ENCODE data around the gene ABCC5. TPM values are rescaled to one million over a fixed set of nuclear protein-coding genes. Genes with fewer than 3 reads are reported as not detected.

Gene ABCC5
- total RNA-seq, 1 experiment from 2014 or later = 35.1 TPM

DNA sequence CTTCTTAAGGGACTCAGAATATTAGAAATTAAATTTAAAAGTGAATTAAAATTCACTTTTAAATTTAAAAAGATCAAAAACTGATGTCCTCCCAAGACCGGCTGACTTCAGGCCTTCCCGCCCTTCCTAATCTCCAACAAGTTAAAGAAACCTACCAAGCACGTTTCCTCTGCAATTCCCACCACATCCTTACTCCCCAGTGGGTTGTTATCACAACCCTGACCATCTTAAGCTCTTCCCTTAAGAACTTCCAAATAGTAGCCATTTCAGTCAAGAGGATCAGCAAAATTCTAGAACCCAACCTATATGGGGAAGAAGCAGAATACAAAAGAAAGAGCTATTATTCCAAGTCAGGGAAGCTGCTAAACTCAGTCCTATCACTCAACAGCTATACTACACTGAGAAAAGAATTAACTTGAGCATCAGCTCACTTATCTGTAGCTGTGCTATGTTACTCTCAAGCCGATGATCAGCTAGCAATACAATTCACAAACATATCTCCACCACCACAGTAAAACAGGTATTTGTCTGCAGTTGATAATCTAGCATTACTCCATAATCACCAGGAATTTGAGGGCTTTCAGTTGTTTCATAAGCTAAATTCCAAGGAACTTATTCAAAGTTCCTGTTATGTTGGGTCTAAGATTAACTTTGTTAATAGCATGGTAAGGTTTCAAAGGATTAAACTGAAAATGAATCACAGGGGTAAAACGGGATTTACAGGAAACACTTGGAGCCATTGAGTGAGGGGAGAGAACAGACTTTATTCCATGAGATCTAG, 14.3 kb downstream of the ABCC5 start:
- Histone ChIP-seq H3K4me3 (ENCODE audit: low read depth in 2 of 2, low read length in 2 of 2) (no peak overlapping the region), H3K4me1 (ENCODE audit: control insufficient read depth, insufficient read depth, low read length) (peaks cover 11% of the 10 kb centered on the region), H3K27me3 (ENCODE audit: control insufficient read depth, insufficient read depth, low read length) (no peaks in the 10 kb centered on the region), H3K36me3 (ENCODE audit: control insufficient read depth, insufficient read depth, low read length) (no peaks in the 10 kb centered on the region), H3K9me3 (ENCODE audit: control insufficient read depth, insufficient read depth, low read depth, low read length) (no peaks in the 10 kb centered on the region), H3K27ac (ENCODE audit: low read length) (no peak overlapping the region)
- BruUV-seq (replicated peaks) = no TSS peak
- in situ Hi-C loops (cut with HindIII; ENCODE audit: low pct_unique_long_range_greater_than_20kb, low sequenced_read_pairs) (no loop called here), intact Hi-C loops (cut with micrococcal nuclease; ENCODE audit: unreplicated experiment) (no loop called here)
- DNase-seq (ENCODE audit: low read depth, low spot score) (no peak), ATAC-seq (no peak)
- ChIA-PET CTCF (interaction anchor here (0.5 to 0.6 kb wide), 2 partner anchors 12 to 95 kb away, joined by 4 to 6 read pairs; no protein-coding TSS in a partner anchor), POLR2A (no interaction called here)
- no peak for TF ChIP-seq POLR2AphosphoS5 (IDR thresholded peaks at IDR 0.05; ENCODE audit: low read depth, low read length)
- TF ChIP-seq, protein P1, sequence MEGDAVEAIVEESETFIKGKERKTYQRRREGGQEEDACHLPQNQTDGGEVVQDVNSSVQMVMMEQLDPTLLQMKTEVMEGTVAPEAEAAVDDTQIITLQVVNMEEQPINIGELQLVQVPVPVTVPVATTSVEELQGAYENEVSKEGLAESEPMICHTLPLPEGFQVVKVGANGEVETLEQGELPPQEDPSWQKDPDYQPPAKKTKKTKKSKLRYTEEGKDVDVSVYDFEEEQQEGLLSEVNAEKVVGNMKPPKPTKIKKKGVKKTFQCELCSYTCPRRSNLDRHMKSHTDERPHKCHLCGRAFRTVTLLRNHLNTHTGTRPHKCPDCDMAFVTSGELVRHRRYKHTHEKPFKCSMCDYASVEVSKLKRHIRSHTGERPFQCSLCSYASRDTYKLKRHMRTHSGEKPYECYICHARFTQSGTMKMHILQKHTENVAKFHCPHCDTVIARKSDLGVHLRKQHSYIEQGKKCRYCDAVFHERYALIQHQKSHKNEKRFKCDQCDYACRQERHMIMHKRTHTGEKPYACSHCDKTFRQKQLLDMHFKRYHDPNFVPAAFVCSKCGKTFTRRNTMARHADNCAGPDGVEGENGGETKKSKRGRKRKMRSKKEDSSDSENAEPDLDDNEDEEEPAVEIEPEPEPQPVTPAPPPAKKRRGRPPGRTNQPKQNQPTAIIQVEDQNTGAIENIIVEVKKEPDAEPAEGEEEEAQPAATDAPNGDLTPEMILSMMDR (IDR thresholded peaks at IDR 0.05) = no peak
- no peak for TF ChIP-seq TCF7L2 (IDR thresholded peaks at IDR 0.05; ENCODE audit: low read depth, low read length)
- TF ChIP-seq, protein P2, sequence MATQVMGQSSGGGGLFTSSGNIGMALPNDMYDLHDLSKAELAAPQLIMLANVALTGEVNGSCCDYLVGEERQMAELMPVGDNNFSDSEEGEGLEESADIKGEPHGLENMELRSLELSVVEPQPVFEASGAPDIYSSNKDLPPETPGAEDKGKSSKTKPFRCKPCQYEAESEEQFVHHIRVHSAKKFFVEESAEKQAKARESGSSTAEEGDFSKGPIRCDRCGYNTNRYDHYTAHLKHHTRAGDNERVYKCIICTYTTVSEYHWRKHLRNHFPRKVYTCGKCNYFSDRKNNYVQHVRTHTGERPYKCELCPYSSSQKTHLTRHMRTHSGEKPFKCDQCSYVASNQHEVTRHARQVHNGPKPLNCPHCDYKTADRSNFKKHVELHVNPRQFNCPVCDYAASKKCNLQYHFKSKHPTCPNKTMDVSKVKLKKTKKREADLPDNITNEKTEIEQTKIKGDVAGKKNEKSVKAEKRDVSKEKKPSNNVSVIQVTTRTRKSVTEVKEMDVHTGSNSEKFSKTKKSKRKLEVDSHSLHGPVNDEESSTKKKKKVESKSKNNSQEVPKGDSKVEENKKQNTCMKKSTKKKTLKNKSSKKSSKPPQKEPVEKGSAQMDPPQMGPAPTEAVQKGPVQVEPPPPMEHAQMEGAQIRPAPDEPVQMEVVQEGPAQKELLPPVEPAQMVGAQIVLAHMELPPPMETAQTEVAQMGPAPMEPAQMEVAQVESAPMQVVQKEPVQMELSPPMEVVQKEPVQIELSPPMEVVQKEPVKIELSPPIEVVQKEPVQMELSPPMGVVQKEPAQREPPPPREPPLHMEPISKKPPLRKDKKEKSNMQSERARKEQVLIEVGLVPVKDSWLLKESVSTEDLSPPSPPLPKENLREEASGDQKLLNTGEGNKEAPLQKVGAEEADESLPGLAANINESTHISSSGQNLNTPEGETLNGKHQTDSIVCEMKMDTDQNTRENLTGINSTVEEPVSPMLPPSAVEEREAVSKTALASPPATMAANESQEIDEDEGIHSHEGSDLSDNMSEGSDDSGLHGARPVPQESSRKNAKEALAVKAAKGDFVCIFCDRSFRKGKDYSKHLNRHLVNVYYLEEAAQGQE (IDR thresholded peaks at IDR 0.05; ENCODE audit: insufficient read depth in 1 of 2, low read depth in 2 of 2, low read length in 1 of 2) = no peak
- TF ChIP-seq SIN3A (IDR thresholded peaks at IDR 0.05; ENCODE audit: borderline replicate concordance, insufficient read depth, low read depth, low read length) = no peak

DNA sequence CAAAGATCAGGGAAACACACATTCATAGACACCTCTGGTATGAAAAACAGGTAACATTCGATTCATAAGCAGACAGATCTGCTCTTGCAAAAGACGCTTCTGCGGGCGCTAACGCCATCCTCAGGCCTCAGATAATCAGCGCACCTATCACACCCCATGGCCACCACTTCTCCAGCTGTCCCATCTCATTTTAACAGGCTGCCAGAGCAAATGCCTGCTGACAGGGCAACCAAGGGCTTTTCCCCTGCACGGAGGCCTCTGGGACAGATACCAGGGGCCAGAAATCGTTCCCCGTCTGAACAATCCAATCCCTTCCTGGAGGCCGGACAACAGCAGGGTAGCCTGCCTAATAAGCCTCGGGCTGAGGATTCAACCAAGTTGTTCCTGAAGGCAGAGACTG, 15.2 kb downstream of the ABCC5 start:
- in situ Hi-C loops (cut with HindIII; ENCODE audit: low pct_unique_long_range_greater_than_20kb, low sequenced_read_pairs) (no loop called here), intact Hi-C loops (cut with micrococcal nuclease; ENCODE audit: unreplicated experiment) (no loop called here)
- ATAC-seq (no peak), DNase-seq (ENCODE audit: low read depth, low spot score) (no peak)
- ChIA-PET CTCF (no interaction called here), POLR2A (no interaction called here)
- Histone ChIP-seq H3K27me3 (ENCODE audit: control insufficient read depth, insufficient read depth, low read length) (no peaks in the 10 kb centered on the region), H3K4me1 (ENCODE audit: control insufficient read depth, insufficient read depth, low read length) (peaks cover 11% of the 10 kb centered on the region), H3K27ac (ENCODE audit: low read length) (no peak overlapping the region), H3K36me3 (ENCODE audit: control insufficient read depth, insufficient read depth, low read length) (no peaks in the 10 kb centered on the region), H3K4me3 (ENCODE audit: low read depth in 2 of 2, low read length in 2 of 2) (no peak overlapping the region), H3K9me3 (ENCODE audit: control insufficient read depth, insufficient read depth, low read depth, low read length) (no peaks in the 10 kb centered on the region)
- BruUV-seq (replicated peaks) = no TSS peak
- TF ChIP-seq, protein P1 (IDR thresholded peaks at IDR 0.05) = no peak
- TF ChIP-seq TCF7L2 (IDR thresholded peaks at IDR 0.05; ENCODE audit: low read depth, low read length) = no peak
- no peak for TF ChIP-seq SIN3A (IDR thresholded peaks at IDR 0.05; ENCODE audit: borderline replicate concordance, insufficient read depth, low read depth, low read length)
- TF ChIP-seq POLR2AphosphoS5 (IDR thresholded peaks at IDR 0.05; ENCODE audit: low read depth, low read length) = no peak
- TF ChIP-seq, protein P2 (IDR thresholded peaks at IDR 0.05; ENCODE audit: insufficient read depth in 1 of 2, low read depth in 2 of 2, low read length in 1 of 2) = no peak
